Coronary artery (tissue), 2 donors: ENCODE data around the gene TMEM30A.

Experiments
- DNase-seq: peaks from one replicate; pipeline ENCODE4 v3.0.0-alpha.2; 2017; ENCODE audit warnings: low spot score
- H3K27ac ChIP-seq, 2 donors: fragments of 200-600 bp; sonication (generic); one replicate each; pipeline ENCODE4 v1.5.1; 2016 to 2019
- H3K4me3 ChIP-seq: fragments of 200-600 bp; sonication (generic); 2 replicates; pipeline ENCODE4 v1.5.1; 2016; ENCODE audit warnings: mild to moderate bottlenecking, moderate library complexity
- CTCF ChIP-seq: fragments of 200-600 bp; sonication (generic); IDR thresholded peaks from one replicate; pipeline ENCODE4 v1.5.1; 2019; ENCODE audit warnings: antibody characterized with exemption

The TMEM30A gene

DNA sequence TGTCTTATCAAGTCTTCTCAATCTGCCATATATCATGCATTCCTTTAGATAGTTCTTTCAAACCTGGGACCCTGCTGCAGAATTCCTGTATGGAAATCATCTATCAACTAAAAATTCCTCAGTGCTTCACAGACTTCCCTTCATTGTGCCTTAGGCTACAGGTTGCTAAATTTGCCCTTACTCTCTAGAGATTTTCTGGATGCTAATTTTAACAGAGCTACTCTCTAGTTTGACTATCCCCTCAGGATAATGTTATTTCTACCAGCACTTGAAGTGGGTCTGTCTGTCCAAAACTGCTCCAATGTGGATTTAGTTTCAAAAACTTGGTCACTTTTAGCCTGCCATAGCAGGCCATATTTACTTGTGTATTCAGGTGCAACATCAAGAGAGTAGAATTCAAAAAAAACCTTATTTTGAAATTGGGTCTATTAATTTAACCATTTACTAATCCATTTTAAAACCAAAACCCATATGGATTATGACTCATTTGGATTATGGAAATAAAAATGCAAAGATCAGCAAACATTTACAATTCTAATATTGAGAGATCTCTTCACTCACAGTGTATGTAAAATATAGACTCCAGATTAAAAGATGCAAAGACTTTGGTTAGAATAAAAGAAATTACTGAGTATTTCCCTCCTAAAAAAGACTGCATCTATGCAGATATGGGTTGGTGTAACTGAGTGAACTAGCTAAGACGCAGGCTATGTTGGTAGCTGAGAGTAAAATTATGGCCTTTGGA is 27.1 kb downstream of the TMEM30A start:
- Histone ChIP-seq H3K4me3 (no peak overlapping the region), H3K27ac (no peak overlapping the region)
- no peak for DNase-seq
- no peak for TF ChIP-seq CTCF

DNA sequence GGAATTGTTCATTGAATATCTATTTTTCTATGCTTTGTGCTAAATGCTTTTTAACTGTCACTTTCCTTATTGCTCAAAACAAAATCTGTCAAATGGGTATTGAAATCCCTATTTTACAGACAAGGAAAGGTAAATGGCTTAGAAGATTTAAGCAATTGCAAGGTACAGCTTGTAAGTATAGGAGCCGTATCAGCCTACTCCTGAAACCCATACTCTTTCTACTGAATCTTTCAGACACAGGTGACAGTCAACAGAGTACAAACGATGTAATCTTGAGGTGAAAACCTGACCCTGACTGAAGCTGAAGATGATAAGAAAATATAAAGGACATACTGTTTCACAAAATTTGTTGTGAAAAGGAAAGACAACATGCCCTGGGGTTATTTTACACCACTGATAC is 34.0 kb downstream of the TMEM30A start:
- DNase-seq, result no peak
- Histone ChIP-seq H3K27ac (no peak overlapping the region), H3K4me3 (no peak overlapping the region)
- TF ChIP-seq CTCF, result no peak

DNA sequence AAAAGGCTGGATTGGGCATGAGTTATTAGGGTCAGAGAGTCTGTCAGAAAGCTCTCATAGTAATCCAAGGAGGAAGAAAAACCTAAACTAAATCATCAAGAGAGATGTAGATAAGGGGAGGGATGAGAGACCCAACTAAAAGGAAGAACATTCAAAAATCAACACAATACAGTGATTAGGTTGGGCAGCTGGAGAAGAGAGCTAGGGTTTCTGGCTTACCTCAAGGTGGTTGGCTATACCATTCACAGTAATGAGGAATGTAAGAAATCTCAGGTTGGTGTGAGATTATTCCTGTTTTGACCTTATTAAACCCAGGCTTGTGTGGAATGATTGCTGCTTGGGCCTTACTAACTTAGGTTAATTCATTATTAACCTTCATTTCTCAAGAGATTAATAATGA is 34.8 kb downstream of the TMEM30A start:
- no peak for DNase-seq
- no peak for TF ChIP-seq CTCF
- Histone ChIP-seq H3K27ac (no peak overlapping the region), H3K4me3 (no peak overlapping the region)

DNA sequence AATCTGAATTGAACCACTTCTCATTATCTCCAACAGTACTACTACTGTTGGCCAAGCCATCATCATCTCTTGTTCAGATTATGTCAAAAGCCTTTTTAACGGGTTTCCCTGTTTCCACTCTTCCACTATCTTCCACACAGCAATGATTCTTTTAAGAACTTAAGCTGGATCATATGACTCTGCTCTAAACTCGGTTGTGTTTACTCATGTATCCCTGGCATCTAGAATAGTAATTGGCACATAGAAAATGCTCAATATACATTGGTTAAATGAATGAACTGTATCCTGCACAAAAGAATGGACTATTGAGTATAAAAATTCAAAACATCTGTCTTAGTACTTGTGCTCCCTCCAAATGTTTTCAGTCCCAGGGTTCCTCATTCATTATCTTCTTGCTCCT is 38.2 kb downstream of the TMEM30A start:
- no peak for TF ChIP-seq CTCF
- DNase-seq, result no peak
- Histone ChIP-seq H3K27ac (no peak overlapping the region), H3K4me3 (no peak overlapping the region)

DNA sequence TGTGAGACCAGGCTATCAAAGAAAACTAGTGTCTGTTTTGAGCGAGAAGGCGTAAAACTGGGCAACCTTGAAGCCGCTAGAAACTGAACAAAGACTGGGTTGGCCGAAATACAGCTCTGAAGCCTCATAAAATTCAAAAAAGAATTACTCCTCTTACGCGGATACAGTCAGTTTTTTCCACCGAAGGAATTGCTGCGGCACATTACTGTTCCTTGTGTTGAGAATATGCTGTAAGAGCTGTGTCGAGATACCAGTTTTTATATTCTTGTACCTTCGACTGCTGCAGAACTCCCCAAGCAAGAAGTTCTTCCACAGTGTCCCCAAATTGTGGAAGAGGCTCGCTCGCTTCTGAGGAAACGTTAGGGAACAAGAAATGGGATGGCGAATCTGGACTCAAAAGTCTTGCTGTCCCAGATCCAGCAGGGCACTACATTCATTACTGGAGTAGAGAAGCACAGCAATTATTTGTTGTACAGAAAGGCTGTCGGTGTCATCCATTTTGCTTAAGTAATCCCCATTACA is 40.5 kb downstream of the TMEM30A start:
- TF ChIP-seq CTCF, result no peak
- H3K27ac ChIP-seq, result peak overlapping the region; percentile 86 to 97
- DNase-seq, result no peak
- peak overlapping the region; percentile 91 for H3K4me3 ChIP-seq

DNA sequence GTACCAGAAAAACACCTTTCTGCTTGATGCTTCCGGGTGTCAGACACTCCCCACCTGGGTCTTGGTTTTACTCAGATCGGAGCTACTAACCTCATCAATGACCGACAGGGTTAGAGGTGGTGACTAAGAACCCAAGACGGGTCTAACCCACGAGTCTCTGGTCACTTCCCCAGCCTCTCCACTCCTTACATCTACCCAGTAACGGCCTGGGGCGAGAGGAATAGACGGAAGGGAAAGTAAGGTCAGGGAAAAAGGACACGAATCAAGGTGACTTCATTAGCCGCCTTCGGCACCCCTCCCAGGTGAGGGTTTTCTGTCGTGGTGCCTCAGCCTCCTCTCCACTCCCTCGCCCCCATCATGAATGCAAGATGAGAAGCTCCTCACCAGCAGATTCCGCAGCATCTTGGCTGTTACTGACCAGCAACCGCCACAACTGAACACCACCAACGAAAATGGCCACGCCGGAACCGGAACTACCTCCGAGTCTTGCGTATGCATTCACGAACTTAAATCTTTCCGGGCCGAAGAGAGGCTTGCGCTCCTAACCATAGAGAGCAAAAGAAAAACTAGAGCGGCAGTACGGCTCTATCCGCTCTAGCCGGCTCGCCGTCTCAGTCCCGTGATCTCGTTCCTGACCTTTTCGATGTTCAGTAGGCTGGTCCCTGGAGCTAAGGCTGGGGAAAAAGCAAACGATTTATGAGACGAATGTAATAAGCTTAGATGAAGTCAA is 41.1 kb downstream of the TMEM30A start, which contains the start of gene COX7A2:
TSS of gene COX7A2 (minus strand) at position 469 of the 730 bp plus-strand sequence. CDS start at position 402, 67 bp downstream.
- Histone ChIP-seq H3K4me3 (peak within 1 kb of the TSS; percentile 91), H3K27ac (peak within 1 kb of the TSS; percentile 86 to 97)
- peak; percentile 92 for DNase-seq
- TF ChIP-seq CTCF, result no peak
